Epithelial cell of proximal tubule (primary cell): ENCODE results near the gene SSC4D. TPM values are rescaled to one million over a fixed set of nuclear protein-coding genes. Genes with fewer than 3 reads are reported as not detected.
"Not testable (repeated sequence)": the region's sequence is repeated elsewhere in the genome, so short reads cannot be mapped to it uniquely, and the experiment has no call there.

Source experiments
- DNase-seq: peaks from one replicate; pipeline ENCODE4 v3.0.0-alpha.2; 2011; ENCODE audit warnings: low read depth
- H3K4me3 ChIP-seq: 2 replicates; pipeline ENCODE4 v1.5.1; 2011; ENCODE audit warnings: low read depth, mild to moderate bottlenecking, low read length
- CTCF ChIP-seq: conservative IDR thresholded peaks from 2 replicates; pipeline ENCODE4 v1.5.1; 2012; ENCODE audit warnings: low read depth, mild to moderate bottlenecking, low read length
- total RNA-seq: library from RNA; depleted of rRNA; stranded (reverse); fragments of >200 nt; gene quantifications from 2 replicates; pipeline ENCODE4 v1.2.3, GENCODE V29; 2015

Gene SSC4D
- total RNA-seq, 1 donor from 2014 or later, result 2.1 TPM

- TF ChIP-seq CTCF, result no peak
- no peak overlapping the region for H3K4me3 ChIP-seq
- no peak for DNase-seq
Measured at GRCh38 chr7:76407718-76408117, 1.8 kb downstream of the SSC4D start.

- no peak for TF ChIP-seq CTCF
- no peak overlapping the region for H3K4me3 ChIP-seq
- no peak for DNase-seq
Measured at GRCh38 chr7:76405738-76406137, 3.8 kb downstream of the SSC4D start.

DNA sequence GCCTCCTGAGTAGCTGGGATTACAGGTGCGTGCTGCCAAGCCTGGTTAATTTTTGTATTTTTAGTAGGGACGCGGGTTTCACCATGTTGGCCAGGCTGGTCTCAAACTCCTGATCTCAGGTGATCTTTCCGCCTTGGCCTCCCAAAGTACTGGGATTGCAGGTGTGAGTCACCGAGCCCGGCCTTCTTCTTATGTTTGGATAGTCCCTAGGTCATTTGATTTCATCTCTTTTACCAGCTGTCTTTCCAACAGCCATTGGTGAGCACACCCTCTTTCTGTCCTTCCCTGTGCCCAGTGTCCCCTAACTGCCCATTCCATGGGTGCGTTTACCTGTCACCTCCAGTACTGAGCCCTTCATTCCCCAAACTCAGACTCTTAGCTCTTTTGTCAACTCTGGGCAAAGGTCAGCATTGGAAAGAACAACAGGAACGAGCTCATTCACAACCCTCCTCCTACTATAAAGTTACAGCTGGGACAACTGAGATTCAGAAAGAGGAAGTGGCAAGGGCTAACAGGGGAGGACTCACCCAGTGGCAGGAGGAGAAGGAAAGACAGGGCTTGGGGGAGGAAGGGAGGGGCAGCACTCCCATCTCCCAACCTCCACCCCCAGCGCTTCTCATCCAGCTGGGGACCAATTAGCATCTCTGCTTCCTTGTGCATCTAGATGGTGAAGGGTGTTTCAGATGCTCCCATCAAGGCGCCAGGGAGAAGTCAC, 5.6 kb downstream of the SSC4D start:
- DNase-seq, result no peak
- H3K4me3 ChIP-seq, result no peak overlapping the region
- no peak for TF ChIP-seq CTCF

DNA sequence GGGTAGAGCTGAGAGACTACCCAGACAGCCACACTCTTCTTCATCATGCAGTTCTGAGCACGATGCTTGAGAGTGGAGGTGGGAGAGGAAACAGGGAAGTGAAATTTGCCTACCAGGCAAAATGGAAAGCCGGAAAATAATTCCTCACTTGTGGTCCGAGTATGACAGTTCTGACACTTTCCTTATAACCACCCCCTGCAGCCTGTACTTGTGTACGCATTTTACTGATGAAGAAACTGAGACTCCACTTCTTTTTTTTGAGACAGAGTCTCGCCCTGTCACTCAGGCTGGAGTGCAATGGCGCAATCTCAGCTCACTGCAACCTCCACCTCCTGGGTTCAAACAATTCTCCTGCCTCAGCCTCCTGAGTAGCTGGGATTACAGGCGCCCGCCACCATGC, 6.4 kb downstream of the SSC4D start:
- H3K4me3 ChIP-seq, DNase-seq: not testable (repeated sequence)

DNA sequence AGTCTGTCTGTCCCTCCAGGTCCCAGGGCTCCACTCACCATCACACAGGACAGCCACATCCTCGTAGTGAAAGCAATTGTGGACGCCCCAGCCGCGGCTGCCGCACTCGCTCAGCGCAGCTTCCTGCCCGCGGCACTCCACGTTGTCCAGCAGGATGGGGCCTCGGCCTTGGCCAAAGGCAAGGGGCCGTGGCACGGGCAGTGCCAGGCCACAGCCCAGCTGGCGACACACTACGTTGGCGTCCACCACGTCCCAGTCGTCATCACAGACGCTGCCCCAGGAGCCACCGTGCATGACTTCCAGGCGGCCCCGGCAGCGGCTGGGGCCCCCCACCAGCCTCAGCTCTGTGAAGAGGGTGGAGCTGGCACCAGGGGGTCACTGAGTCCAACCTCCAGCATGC, 9.2 kb downstream of the SSC4D start:
- TF ChIP-seq CTCF, result no peak
- H3K4me3 ChIP-seq, result no peak overlapping the region
- DNase-seq, result no peak

GRCh38 chr7:76397409-76398183, 11.9 kb downstream of the SSC4D start:
- no peak for DNase-seq
- TF ChIP-seq CTCF, result no peak
- H3K4me3 ChIP-seq, result peak overlapping the region; percentile 52

DNA sequence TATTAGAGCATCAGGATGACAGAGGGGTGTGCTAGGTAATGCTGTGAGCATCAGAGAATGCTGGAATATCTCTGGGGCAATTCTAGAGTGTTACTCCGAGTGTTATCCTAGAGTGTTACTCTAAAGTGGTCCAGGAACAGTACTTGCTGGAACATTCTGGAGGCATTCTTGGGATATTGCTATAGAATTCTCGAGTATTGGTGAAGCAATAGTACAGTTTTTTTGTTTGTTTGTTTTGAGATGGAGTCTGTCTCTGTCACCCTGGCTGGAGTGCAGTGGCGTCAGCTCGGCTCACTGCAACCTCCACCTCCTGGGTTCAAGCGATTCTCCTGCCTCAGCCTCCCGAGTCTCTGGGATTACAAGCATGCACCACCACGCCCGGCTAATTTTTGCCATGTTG, 12.6 kb downstream of the SSC4D start:
- TF ChIP-seq CTCF, result no peak
- no peak for DNase-seq
- H3K4me3 ChIP-seq, result peak overlapping the region; percentile 52
